ENCODE data around the gene RALGAPA2. TPM values are rescaled to one million over a fixed set of nuclear protein-coding genes. Genes with fewer than 3 reads are reported as not detected.

Gene RALGAPA2
- total and polyA plus RNA-seq, 2 donors from 2014 or later: 5.9 to 66.7 TPM

DNA sequence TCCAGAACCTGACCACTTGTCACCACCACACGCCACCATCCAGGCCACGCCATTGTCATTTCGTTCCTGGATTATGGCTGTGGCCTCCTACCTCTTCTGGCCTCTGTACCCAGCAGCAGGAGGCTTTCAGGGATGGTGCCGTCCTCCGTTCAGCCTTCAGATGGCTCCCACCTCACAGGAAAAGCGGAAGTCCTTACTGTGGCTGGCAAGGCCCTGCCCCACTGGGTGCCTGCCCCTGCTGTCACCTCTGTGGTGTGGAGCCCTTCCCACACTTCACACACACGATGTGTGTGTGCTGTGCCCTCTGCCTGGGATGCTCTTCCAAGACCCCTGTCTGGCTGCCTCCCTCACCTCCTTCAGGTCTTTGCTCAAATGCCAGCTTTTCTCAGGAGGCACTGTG lies 275.1 kb downstream of the RALGAPA2 start:
- Histone ChIP-seq H3K9me3 (ENCODE audit: control insufficient read depth in 2 of 3, insufficient read depth in 1 of 3, low read length in 3 of 3) (no peaks in the 10 kb centered on the region), H3K27me3 (ENCODE audit: control insufficient read depth, insufficient read depth, low read length) (no peaks in the 10 kb centered on the region), H3K9ac (ENCODE audit: low read length in 3 of 3) (no peak overlapping the region), H3K27ac (ENCODE audit: low read depth in 2 of 2, low read length in 2 of 2) (no peak overlapping the region), H3K36me3 (ENCODE audit: control insufficient read depth in 2 of 3, insufficient read depth in 3 of 3, low read length in 3 of 3) (no peaks in the 10 kb centered on the region), H3K4me1 (ENCODE audit: control insufficient read depth in 2 of 3, insufficient read depth in 2 of 3, low read depth in 1 of 3, low read length in 3 of 3) (peaks cover 0 to 3% (median 0%) of the 10 kb centered on the region in 3 donors), H3K4me3 (ENCODE audit: low read length in 3 of 3) (no peak overlapping the region)
- intact Hi-C loops (cut with DNase I): loop anchor here (10.0 kb wide), 1 partner anchor 63 kb away; no protein-coding TSS in a partner anchor
- FAIRE-seq (no peak), DNase-seq (no peak)
- TF ChIP-seq CTCF (IDR thresholded peaks at IDR 0.05; ENCODE audit: borderline replicate concordance, extremely low read depth, insufficient read depth): no peak

DNA sequence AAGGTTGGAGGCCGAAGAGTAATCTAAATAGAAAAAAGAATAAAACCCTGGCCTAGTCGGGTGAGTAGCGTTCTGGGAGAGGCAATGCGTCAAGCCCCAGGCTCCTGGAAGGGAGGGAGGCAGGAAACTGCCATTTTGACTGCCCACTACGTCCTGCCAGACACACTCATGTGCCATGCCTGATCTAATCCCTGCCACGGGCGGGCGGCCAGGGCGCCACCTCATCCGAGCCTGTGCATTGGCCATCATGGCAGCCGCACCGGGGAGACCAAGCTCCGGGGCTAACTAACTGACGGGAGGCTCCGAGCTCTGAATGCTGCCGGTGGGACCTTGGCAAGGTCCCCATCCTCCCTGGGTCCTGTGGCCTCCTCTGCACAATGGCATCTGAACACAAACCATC lies 275.8 kb downstream of the RALGAPA2 start:
- DNase-seq (no peak), FAIRE-seq (no peak)
- Histone ChIP-seq H3K27me3 (ENCODE audit: control insufficient read depth, insufficient read depth, low read length) (no peaks in the 10 kb centered on the region), H3K9me3 (ENCODE audit: control insufficient read depth in 2 of 3, insufficient read depth in 1 of 3, low read length in 3 of 3) (no peaks in the 10 kb centered on the region), H3K36me3 (ENCODE audit: control insufficient read depth in 2 of 3, insufficient read depth in 3 of 3, low read length in 3 of 3) (no peaks in the 10 kb centered on the region), H3K27ac (ENCODE audit: low read depth in 2 of 2, low read length in 2 of 2) (no peak overlapping the region), H3K4me3 (ENCODE audit: low read length in 3 of 3) (no peak overlapping the region), H3K4me1 (ENCODE audit: control insufficient read depth in 2 of 3, insufficient read depth in 2 of 3, low read depth in 1 of 3, low read length in 3 of 3) (peaks cover 0 to 3% (median 0%) of the 10 kb centered on the region in 3 donors), H3K9ac (ENCODE audit: low read length in 3 of 3) (no peak overlapping the region)
- no peak for TF ChIP-seq CTCF (IDR thresholded peaks at IDR 0.05; ENCODE audit: borderline replicate concordance, extremely low read depth, insufficient read depth)
- intact Hi-C loops (cut with DNase I): loop anchor here (10.0 kb wide), 1 partner anchor 62 kb away; no protein-coding TSS in a partner anchor

- DNase-seq (no peak), FAIRE-seq (no peak)
- Histone ChIP-seq H3K27ac (ENCODE audit: low read depth in 2 of 2, low read length in 2 of 2) (no peak overlapping the region), H3K36me3 (ENCODE audit: control insufficient read depth in 2 of 3, insufficient read depth in 3 of 3, low read length in 3 of 3) (no peaks in the 10 kb centered on the region), H3K9ac (ENCODE audit: low read length in 3 of 3) (no peak overlapping the region), H3K9me3 (ENCODE audit: control insufficient read depth in 2 of 3, insufficient read depth in 1 of 3, low read length in 3 of 3) (no peaks in the 10 kb centered on the region), H3K27me3 (ENCODE audit: control insufficient read depth, insufficient read depth, low read length) (no peaks in the 10 kb centered on the region), H3K4me1 (ENCODE audit: control insufficient read depth in 2 of 3, insufficient read depth in 2 of 3, low read depth in 1 of 3, low read length in 3 of 3) (no peaks in the 10 kb centered on the region), H3K4me3 (ENCODE audit: low read length in 3 of 3) (no peak overlapping the region)
- TF ChIP-seq CTCF (IDR thresholded peaks at IDR 0.05; ENCODE audit: borderline replicate concordance, extremely low read depth, insufficient read depth): no peak
- intact Hi-C loops (cut with DNase I): loop anchor here (10.0 kb wide), 1 partner anchor 61 kb away; no protein-coding TSS in a partner anchor
These were observed 277.0 kb downstream of the RALGAPA2 start for GRCh38 chr20:20435453-20435852.

All from kidney (tissue), 14 donors.